GM12864 (cell line): ENCODE results near the gene SCAF4.

Experiments used
- DNase-seq: peaks from one replicate; pipeline ENCODE4 v3.0.0-alpha.2; 2011; ENCODE audit warnings: low read depth
- H3K4me3 ChIP-seq: 2 replicates; pipeline ENCODE4 v1.5.1; 2011; ENCODE audit warnings: mild to moderate bottlenecking, low read depth, low read length, control low read depth
- CTCF ChIP-seq: IDR thresholded peaks from 2 replicates; pipeline ENCODE4 v1.5.1; 2011; ENCODE audit warnings: low read depth, mild to moderate bottlenecking, moderate library complexity, low read length, control low read depth, inconsistent platforms; ENCODE audit errors: missing control alignments

The SCAF4 gene

DNA sequence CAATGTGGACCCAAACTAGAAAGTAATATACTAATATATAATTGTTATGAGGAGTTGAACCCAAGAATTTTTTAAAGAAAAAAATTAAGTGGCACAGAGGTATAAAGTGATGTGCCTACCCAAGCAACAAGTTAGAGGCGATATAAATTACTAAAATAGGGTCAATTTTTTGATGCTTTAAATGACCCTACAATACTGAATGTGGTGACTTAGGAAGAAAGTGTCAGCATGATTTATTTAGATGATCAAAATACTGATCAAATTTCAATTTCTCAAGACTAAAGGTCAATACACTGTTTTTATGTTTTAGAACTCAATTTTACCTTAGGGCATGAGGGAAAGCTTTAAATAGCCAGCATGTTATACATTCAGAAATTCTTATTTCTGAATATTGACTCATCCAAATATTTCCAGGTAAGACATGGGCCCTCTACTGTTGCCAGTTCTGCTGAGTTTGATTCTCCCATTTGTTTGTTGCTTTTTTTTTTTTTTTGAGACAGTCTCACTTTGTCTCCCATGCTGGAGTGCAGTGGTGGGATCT, 20.1 kb downstream of the SCAF4 start:
- no peak overlapping the region for H3K4me3 ChIP-seq
- no peak for DNase-seq
- no peak for TF ChIP-seq CTCF

DNA sequence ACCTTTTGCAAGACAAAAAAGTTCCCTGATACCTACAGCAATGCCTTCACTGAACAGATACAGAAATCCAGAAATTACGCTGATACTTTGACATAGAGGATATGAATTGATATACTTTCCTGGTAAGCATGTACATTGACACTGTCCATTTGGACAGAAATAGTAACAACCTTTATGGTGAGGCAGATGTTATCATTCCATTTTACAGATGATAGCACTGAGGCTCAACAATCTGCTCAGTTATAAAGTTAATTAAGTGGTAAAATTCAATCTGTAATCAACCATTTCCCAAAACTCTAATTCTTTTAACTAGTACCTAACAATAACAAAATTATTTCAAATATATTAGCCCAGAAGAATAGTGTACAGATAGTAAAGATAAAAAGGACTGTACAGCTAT, 20.6 kb downstream of the SCAF4 start:
- no peak for TF ChIP-seq CTCF
- no peak overlapping the region for H3K4me3 ChIP-seq

DNA sequence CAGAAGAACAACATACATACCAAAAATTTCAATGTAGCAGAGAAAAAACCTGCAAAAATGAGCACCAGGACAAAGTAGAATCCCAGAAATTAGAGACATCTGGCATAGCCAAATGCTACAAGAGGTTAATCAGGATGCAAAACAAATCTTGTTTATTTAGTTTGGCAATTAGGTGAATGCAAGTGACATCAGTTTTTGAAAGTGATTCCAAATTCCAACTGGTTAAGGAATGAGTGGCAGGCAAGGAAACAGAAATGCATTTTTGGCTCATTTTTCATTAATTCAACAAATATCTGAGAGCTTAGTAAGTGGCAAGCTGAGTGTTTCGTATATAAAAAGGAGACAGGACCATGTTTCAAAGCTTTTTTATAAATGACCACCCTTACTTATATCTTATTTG, 21.3 kb downstream of the SCAF4 start:
- DNase-seq: no peak
- H3K4me3 ChIP-seq: no peak overlapping the region
- no peak for TF ChIP-seq CTCF

More for the DNA sequence above, 20.6 kb downstream of the SCAF4 start:
- no peak for DNase-seq

DNA sequence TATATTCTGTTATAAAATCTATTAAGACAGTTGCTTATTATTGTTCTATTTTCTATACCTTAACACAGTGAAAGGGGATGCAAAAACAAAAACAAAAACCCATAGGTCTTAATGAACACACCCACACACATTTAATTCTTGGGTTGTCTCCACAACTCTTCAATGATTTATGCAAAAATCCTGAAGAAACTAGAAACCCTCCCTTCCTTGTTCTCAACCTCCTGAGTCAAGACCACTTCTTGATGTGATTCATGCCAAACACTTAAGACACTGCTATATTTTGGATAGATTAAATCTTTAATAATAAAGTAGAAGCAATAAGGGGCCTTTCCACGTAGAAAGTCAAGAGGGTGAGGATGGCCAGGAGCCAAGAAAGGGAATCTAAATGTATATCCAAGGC, 23.4 kb downstream of the SCAF4 start:
- no peak overlapping the region for H3K4me3 ChIP-seq
- DNase-seq: no peak
- no peak for TF ChIP-seq CTCF

- DNase-seq: no peak
- H3K4me3 ChIP-seq: no peak overlapping the region
- no peak for TF ChIP-seq CTCF
These were observed 24.4 kb downstream of the SCAF4 start for GRCh38 chr21:31707499-31707898.

- no peak for DNase-seq
- TF ChIP-seq CTCF: no peak
These were observed 25.4 kb downstream of the SCAF4 start for GRCh38 chr21:31706562-31706961.

GRCh38 chr21:31700040-31700439, 31.9 kb downstream of the SCAF4 start:
- no peak for TF ChIP-seq CTCF
- DNase-seq: no peak
- no peak overlapping the region for H3K4me3 ChIP-seq

More at GRCh38 chr21:31706562-31706961, 25.4 kb downstream of the SCAF4 start:
- no peak overlapping the region for H3K4me3 ChIP-seq
